GM23338 (cell line): ENCODE results near the gene MOCOS. TPM values are rescaled to one million over a fixed set of nuclear protein-coding genes. Genes with fewer than 3 reads are reported as not detected.

Experiments
- ATAC-seq: fragments of 200-7000 bp; cut with Tn5 transposase; 3 replicates; pipeline ENCODE4 v1.9.1; 2020
- DNase-seq: peaks from one replicate; pipeline ENCODE4 v3.0.0-alpha.2; 2015; ENCODE audit warnings: low spot score
- H2AFZ ChIP-seq: fragments of 200-600 bp; sonication (generic); 2 replicates; pipeline ENCODE4 v1.8.0; 2016; ENCODE audit warnings: antibody characterized with exemption, mild to moderate bottlenecking, moderate library complexity
- H3F3A ChIP-seq: fragments of 200-600 bp; sonication (generic); replicated peaks from 2 replicates; pipeline ENCODE4 v1.8.0; 2017; ENCODE audit warnings: antibody characterized with exemption, mixed run types, low read depth
- H3K27ac ChIP-seq: fragments of 200-600 bp; sonication (generic); 2 replicates; pipeline ENCODE4 v1.6.1; 2016; ENCODE audit warnings: low read depth
- H3K27me3 ChIP-seq: fragments of 200-600 bp; sonication (generic); 2 replicates; pipeline ENCODE4 v1.8.0; 2016; ENCODE audit warnings: mild to moderate bottlenecking, mixed run types, moderate library complexity; ENCODE audit not compliant: insufficient read depth
- H3K36me3 ChIP-seq: fragments of 200-600 bp; sonication (generic); 2 replicates; pipeline ENCODE4 v1.8.0; 2016; ENCODE audit warnings: mild to moderate bottlenecking; ENCODE audit not compliant: insufficient read depth
- H3K4me1 ChIP-seq: fragments of 200-600 bp; sonication (generic); 2 replicates; pipeline ENCODE4 v1.8.0; 2016; ENCODE audit warnings: mild to moderate bottlenecking, moderate library complexity; ENCODE audit not compliant: insufficient read depth
- H3K4me2 ChIP-seq: fragments of 200-600 bp; sonication (generic); 2 replicates; pipeline ENCODE4 v1.7.1; 2017; ENCODE audit warnings: mixed run types
- H3K4me3 ChIP-seq: fragments of 200-600 bp; sonication (generic); 2 replicates; pipeline ENCODE4 v1.6.1; 2016; ENCODE audit warnings: mixed run types
- H3K79me2 ChIP-seq: fragments of 200-600 bp; sonication (generic); replicated peaks from 2 replicates; pipeline ENCODE4 v1.8.0; 2017; ENCODE audit warnings: mild to moderate bottlenecking; ENCODE audit not compliant: insufficient read depth
- H3K9me2 ChIP-seq: fragments of 200-600 bp; sonication (generic); 2 replicates; pipeline ENCODE4 v1.8.0; 2017; ENCODE audit not compliant: insufficient read depth
- H4K20me1 ChIP-seq: fragments of 200-600 bp; sonication (generic); replicated peaks from 2 replicates; pipeline ENCODE4 v1.8.0; 2017; ENCODE audit warnings: mild to moderate bottlenecking; ENCODE audit not compliant: insufficient read depth
- H3K27ac Mint-ChIP-seq: 2 replicates; pipeline ENCODE4 v1.8.0; 2020; ENCODE audit warnings: inconsistent platforms, mild to moderate bottlenecking, moderate library complexity, mixed read lengths
- H3K27me3 Mint-ChIP-seq: 3 replicates; pipeline ENCODE4 v1.8.0; 2022; ENCODE audit warnings: low read depth, mild to moderate bottlenecking, moderate library complexity, mixed read lengths, inconsistent platforms; ENCODE audit not compliant: insufficient read depth, poor library complexity
- H3K36me3 Mint-ChIP-seq: 3 replicates; pipeline ENCODE4 v1.8.0; 2021; ENCODE audit warnings: low read depth, mild to moderate bottlenecking, inconsistent platforms, moderate library complexity, mixed read lengths
- H3K4me1 Mint-ChIP-seq: 3 replicates; pipeline ENCODE4 v1.8.0; 2020; ENCODE audit warnings: mild to moderate bottlenecking, inconsistent platforms, mixed read lengths
- H3K4me3 Mint-ChIP-seq: 3 replicates; pipeline ENCODE4 v1.8.0; 2021; ENCODE audit warnings: moderate library complexity, mild to moderate bottlenecking, inconsistent platforms, mixed read lengths
- H3K9me3 Mint-ChIP-seq: 3 replicates; pipeline ENCODE4 v1.8.0; 2020; ENCODE audit warnings: moderate library complexity, mild to moderate bottlenecking, inconsistent platforms, mixed read lengths
- EZH2 ChIP-seq: fragments of 200-600 bp; sonication (generic); IDR thresholded peaks from one replicate; pipeline ENCODE4 v1.8.0; 2017; ENCODE audit warnings: antibody characterized with exemption, mild to moderate bottlenecking, low read depth; ENCODE audit not compliant: unreplicated experiment
- EZH2phosphoT487 ChIP-seq: fragments of 200-600 bp; sonication (generic); IDR thresholded peaks from one replicate; pipeline ENCODE4 v1.8.1; 2018; ENCODE audit warnings: antibody characterized with exemption; ENCODE audit not compliant: unreplicated experiment
- JUNB ChIP-seq: IDR thresholded peaks from one replicate; pipeline ENCODE4 v1.6.1; 2016; ENCODE audit warnings: antibody characterized with exemption; ENCODE audit not compliant: unreplicated experiment
- NANOG ChIP-seq: IDR thresholded peaks from 2 replicates; pipeline ENCODE4 v1.6.1; 2016; ENCODE audit warnings: antibody characterized with exemption, borderline replicate concordance
- POLR2AphosphoS5 ChIP-seq: IDR thresholded peaks from 2 replicates; pipeline ENCODE4 v1.6.1; 2016; ENCODE audit warnings: antibody characterized with exemption, low read depth
- STAT1 ChIP-seq: IDR thresholded peaks from one replicate; pipeline ENCODE4 v1.6.1; 2016; ENCODE audit warnings: antibody characterized with exemption; ENCODE audit not compliant: unreplicated experiment
- ZNF114 ChIP-seq: fragments of 250-450 bp; sonication (Bioruptor Pico); IDR thresholded peaks from 2 replicates; pipeline ENCODE4 v1.5.0; 2020; ENCODE audit warnings: mild to moderate bottlenecking, moderate library complexity
- ZNF331 ChIP-seq: fragments of 250-450 bp; sonication (Bioruptor Pico); IDR thresholded peaks from 2 replicates; pipeline ENCODE4 v1.5.0; 2020; ENCODE audit warnings: low read depth, mild to moderate bottlenecking, moderate library complexity
- polyA plus RNA-seq: library from polyadenylated mRNA; unstranded; fragments of >200 nt; fragmentation: Nextera tagmentation; extraction: Ambion mirVana; gene quantifications from 2 replicates; pipeline ENCODE4 v1.2.1, GENCODE V29; 2016
- total RNA-seq: library from RNA; depleted of rRNA; stranded (reverse); fragments of >200 nt; shearing (Covaris generic); gene quantifications from 2 replicates; pipeline ENCODE4 v1.2.3, GENCODE V29; 2014
- TF ChIP-seq, protein P1 (sequence below): fragments of 250-450 bp; sonication (Bioruptor Pico); IDR thresholded peaks from 2 replicates; pipeline ENCODE4 v1.5.0; 2020; ENCODE audit warnings: mild to moderate bottlenecking, moderate library complexity
- TF ChIP-seq, protein P2 (sequence below): IDR thresholded peaks from one replicate; pipeline ENCODE4 v1.6.1; 2018; ENCODE audit warnings: antibody characterized with exemption; ENCODE audit not compliant: unreplicated experiment

MOCOS gene
- total and polyA plus RNA-seq, 2 experiments from 2014 or later, result 3.9 to 7.2 TPM

DNA sequence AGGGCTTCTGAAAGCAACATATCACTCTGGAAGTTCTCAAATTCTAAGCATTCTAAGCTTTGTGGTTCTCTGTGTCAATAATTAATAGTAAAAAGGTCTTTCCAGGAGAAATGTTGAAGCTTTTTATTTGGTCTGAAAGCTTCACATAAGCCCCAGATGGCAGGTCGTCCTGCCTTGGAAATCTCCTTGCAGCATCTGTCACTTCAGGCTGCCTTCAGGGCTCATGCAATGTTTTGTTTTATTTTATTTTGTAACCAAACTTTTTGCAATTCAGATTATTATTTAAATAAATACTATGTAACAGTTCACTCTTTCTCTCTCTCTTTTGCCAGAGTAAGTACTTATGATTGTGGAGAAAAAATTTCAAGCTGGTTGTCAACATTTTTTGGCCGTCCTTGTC, 63.5 kb downstream of the MOCOS start (continued):
- TF ChIP-seq, protein P1, sequence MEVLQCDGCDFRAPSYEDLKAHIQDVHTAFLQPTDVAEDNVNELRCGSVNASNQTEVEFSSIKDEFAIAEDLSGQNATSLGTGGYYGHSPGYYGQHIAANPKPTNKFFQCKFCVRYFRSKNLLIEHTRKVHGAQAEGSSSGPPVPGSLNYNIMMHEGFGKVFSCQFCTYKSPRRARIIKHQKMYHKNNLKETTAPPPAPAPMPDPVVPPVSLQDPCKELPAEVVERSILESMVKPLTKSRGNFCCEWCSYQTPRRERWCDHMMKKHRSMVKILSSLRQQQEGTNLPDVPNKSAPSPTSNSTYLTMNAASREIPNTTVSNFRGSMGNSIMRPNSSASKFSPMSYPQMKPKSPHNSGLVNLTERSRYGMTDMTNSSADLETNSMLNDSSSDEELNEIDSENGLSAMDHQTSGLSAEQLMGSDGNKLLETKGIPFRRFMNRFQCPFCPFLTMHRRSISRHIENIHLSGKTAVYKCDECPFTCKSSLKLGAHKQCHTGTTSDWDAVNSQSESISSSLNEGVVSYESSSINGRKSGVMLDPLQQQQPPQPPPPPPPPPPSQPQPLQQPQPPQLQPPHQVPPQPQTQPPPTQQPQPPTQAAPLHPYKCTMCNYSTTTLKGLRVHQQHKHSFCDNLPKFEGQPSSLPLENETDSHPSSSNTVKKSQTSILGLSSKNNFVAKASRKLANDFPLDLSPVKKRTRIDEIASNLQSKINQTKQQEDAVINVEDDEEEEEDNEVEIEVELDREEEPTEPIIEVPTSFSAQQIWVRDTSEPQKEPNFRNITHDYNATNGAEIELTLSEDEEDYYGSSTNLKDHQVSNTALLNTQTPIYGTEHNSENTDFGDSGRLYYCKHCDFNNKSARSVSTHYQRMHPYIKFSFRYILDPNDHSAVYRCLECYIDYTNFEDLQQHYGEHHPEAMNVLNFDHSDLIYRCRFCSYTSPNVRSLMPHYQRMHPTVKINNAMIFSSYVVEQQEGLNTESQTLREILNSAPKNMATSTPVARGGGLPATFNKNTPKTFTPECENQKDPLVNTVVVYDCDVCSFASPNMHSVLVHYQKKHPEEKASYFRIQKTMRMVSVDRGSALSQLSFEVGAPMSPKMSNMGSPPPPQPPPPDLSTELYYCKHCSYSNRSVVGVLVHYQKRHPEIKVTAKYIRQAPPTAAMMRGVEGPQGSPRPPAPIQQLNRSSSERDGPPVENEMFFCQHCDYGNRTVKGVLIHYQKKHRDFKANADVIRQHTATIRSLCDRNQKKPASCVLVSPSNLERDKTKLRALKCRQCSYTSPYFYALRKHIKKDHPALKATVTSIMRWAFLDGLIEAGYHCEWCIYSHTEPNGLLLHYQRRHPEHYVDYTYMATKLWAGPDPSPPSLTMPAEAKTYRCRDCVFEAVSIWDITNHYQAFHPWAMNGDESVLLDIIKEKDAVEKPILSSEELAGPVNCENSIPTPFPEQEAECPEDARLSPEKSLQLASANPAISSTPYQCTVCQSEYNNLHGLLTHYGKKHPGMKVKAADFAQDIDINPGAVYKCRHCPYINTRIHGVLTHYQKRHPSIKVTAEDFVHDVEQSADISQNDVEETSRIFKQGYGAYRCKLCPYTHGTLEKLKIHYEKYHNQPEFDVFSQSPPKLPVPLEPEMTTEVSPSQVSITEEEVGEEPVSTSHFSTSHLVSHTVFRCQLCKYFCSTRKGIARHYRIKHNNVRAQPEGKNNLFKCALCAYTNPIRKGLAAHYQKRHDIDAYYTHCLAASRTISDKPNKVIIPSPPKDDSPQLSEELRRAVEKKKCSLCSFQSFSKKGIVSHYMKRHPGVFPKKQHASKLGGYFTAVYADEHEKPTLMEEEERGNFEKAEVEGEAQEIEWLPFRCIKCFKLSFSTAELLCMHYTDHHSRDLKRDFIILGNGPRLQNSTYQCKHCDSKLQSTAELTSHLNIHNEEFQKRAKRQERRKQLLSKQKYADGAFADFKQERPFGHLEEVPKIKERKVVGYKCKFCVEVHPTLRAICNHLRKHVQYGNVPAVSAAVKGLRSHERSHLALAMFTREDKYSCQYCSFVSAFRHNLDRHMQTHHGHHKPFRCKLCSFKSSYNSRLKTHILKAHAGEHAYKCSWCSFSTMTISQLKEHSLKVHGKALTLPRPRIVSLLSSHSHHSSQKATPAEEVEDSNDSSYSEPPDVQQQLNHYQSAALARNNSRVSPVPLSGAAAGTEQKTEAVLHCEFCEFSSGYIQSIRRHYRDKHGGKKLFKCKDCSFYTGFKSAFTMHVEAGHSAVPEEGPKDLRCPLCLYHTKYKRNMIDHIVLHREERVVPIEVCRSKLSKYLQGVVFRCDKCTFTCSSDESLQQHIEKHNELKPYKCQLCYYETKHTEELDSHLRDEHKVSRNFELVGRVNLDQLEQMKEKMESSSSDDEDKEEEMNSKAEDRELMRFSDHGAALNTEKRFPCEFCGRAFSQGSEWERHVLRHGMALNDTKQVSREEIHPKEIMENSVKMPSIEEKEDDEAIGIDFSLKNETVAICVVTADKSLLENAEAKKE (CRISPR knock-in tag), result no peak

DNA sequence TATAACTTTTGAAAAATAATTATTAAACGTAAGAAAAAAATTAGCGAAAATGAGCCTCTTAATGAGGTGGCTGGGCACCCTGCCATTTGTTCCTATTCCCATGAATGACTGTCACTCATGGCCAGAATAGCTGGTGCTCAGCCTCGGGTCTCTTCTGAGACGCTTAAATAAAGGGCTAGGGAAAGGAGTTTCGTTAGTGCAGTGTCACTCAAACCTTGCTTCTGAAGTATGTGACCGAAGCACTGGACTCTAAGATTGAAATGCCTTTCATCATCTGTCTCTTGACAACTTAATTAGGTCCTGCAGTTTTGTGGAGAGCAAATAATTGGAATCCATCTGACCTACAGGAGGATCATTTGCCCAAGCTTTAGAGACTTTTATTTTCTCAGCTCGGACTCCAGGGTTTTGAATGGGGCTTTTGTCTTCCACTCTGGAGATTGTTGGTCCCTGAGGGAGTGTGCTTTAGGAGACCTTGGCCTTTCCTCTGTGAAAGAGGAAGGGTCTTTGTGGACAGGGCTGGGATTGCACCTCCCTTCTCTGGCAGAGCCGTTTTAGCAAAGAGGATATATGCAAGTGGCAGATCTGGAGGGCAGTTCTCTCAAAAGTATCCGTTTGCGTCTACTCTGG, 67.9 kb downstream of the MOCOS start:
- no peaks in the 10 kb centered on the region for H3K9me3 Mint-ChIP-seq
- H3K79me2 ChIP-seq, result no peaks in the 10 kb centered on the region
- H3K4me1 ChIP-seq, result no peaks in the 10 kb centered on the region
- H3K4me3 Mint-ChIP-seq, result no peak overlapping the region
- DNase-seq, result peak; percentile 8
- H3K4me3 ChIP-seq, result no peak overlapping the region
- no peak overlapping the region for H3K4me2 ChIP-seq
- H3K9me2 ChIP-seq, result no peaks in the 10 kb centered on the region
- no peaks in the 10 kb centered on the region for H3F3A ChIP-seq
- no peak overlapping the region for H3K27ac ChIP-seq
- 0 out of 2 replicates have a peak, but pooled peaks cover 1% of the 10 kb centered on the region for H4K20me1 ChIP-seq
- H2AFZ ChIP-seq, result no peak overlapping the region
- peaks cover 5% of the 10 kb centered on the region for H3K27me3 Mint-ChIP-seq
- no peak overlapping the region for H3K27ac Mint-ChIP-seq
- no peaks in the 10 kb centered on the region for H3K36me3 ChIP-seq
- H3K4me1 Mint-ChIP-seq, result no peaks in the 10 kb centered on the region
- peaks cover 14% of the 10 kb centered on the region for H3K36me3 Mint-ChIP-seq
- no peaks in the 10 kb centered on the region for H3K27me3 ChIP-seq
- peak; percentile 64 for ATAC-seq
- TF ChIP-seq JUNB (no peak), ZNF331 (CRISPR knock-in tag) (no peak), POLR2AphosphoS5 (no peak), ZNF114 (CRISPR knock-in tag) (no peak), EZH2phosphoT487 (no peak), STAT1 (no peak), EZH2 (no peak), NANOG (no peak)
- TF ChIP-seq, protein P2, sequence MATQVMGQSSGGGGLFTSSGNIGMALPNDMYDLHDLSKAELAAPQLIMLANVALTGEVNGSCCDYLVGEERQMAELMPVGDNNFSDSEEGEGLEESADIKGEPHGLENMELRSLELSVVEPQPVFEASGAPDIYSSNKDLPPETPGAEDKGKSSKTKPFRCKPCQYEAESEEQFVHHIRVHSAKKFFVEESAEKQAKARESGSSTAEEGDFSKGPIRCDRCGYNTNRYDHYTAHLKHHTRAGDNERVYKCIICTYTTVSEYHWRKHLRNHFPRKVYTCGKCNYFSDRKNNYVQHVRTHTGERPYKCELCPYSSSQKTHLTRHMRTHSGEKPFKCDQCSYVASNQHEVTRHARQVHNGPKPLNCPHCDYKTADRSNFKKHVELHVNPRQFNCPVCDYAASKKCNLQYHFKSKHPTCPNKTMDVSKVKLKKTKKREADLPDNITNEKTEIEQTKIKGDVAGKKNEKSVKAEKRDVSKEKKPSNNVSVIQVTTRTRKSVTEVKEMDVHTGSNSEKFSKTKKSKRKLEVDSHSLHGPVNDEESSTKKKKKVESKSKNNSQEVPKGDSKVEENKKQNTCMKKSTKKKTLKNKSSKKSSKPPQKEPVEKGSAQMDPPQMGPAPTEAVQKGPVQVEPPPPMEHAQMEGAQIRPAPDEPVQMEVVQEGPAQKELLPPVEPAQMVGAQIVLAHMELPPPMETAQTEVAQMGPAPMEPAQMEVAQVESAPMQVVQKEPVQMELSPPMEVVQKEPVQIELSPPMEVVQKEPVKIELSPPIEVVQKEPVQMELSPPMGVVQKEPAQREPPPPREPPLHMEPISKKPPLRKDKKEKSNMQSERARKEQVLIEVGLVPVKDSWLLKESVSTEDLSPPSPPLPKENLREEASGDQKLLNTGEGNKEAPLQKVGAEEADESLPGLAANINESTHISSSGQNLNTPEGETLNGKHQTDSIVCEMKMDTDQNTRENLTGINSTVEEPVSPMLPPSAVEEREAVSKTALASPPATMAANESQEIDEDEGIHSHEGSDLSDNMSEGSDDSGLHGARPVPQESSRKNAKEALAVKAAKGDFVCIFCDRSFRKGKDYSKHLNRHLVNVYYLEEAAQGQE, result no peak
